ENCODE data around the gene TRAPPC3L. TPM values are rescaled to one million over a fixed set of nuclear protein-coding genes. Genes with fewer than 3 reads are reported as not detected.

The TRAPPC3L gene
- total and polyA plus RNA-seq, 2 of the 13 experiments (the other 11 are each of a cell fraction or from before 2014, with no cell fraction given) = not detected

DNA sequence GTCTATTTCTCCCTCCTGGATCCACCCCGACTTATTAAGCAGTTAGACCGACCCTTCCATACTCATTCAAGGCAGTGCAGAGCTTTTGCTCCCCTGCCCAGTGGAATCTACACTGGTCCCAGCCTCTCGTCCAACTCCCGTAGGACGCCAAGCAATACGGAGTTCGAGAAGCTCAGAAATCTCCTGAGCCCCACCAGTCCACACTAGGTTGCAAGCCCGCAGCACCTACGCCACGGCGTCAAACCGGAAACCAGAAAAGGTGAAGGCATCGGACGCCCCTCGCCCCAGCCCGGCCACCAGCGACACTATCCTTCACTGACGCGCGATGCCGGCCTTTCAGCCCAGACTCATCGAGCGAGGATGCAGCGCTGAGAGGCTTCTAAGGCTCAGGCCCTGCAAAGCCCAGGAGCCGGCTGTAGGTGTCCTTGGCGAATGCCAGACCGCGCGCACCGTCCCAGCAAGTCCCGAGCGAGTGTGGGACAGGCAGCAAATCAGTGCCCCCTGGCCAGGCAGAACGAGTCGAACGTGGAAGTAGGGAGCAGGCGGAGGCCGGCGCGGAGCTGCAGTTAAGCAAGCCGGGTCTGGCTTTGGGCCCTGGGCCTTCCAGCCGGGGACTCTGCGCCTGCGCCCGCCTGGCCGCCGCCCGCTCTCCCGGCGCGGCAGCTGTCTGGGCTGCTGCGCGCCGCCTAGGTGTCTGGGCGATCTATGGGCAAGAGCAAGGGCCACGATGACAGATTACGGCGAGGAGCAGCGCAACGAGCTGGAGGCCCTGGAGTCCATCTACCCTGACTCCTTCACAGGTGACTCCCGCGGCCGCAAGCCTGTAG lies 25.6 kb upstream of the TRAPPC3L start, which contains the start of gene RWDD1 (continued):
- TF ChIP-seq, protein P1, sequence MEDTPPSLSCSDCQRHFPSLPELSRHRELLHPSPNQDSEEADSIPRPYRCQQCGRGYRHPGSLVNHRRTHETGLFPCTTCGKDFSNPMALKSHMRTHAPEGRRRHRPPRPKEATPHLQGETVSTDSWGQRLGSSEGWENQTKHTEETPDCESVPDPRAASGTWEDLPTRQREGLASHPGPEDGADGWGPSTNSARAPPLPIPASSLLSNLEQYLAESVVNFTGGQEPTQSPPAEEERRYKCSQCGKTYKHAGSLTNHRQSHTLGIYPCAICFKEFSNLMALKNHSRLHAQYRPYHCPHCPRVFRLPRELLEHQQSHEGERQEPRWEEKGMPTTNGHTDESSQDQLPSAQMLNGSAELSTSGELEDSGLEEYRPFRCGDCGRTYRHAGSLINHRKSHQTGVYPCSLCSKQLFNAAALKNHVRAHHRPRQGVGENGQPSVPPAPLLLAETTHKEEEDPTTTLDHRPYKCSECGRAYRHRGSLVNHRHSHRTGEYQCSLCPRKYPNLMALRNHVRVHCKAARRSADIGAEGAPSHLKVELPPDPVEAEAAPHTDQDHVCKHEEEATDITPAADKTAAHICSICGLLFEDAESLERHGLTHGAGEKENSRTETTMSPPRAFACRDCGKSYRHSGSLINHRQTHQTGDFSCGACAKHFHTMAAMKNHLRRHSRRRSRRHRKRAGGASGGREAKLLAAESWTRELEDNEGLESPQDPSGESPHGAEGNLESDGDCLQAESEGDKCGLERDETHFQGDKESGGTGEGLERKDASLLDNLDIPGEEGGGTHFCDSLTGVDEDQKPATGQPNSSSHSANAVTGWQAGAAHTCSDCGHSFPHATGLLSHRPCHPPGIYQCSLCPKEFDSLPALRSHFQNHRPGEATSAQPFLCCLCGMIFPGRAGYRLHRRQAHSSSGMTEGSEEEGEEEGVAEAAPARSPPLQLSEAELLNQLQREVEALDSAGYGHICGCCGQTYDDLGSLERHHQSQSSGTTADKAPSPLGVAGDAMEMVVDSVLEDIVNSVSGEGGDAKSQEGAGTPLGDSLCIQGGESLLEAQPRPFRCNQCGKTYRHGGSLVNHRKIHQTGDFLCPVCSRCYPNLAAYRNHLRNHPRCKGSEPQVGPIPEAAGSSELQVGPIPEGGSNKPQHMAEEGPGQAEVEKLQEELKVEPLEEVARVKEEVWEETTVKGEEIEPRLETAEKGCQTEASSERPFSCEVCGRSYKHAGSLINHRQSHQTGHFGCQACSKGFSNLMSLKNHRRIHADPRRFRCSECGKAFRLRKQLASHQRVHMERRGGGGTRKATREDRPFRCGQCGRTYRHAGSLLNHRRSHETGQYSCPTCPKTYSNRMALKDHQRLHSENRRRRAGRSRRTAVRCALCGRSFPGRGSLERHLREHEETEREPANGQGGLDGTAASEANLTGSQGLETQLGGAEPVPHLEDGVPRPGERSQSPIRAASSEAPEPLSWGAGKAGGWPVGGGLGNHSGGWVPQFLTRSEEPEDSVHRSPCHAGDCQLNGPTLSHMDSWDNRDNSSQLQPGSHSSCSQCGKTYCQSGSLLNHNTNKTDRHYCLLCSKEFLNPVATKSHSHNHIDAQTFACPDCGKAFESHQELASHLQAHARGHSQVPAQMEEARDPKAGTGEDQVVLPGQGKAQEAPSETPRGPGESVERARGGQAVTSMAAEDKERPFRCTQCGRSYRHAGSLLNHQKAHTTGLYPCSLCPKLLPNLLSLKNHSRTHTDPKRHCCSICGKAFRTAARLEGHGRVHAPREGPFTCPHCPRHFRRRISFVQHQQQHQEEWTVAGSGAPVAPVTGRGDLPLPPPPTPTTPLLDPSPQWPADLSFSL (CRISPR knock-in tag; IDR thresholded peaks at IDR 0.05) = no peak
- TF ChIP-seq ZNF562 (CRISPR knock-in tag; IDR thresholded peaks at IDR 0.05; ENCODE audit: borderline replicate concordance) (no peak), MYNN (CRISPR knock-in tag; IDR thresholded peaks at IDR 0.05; ENCODE audit: low read depth) (0 out of 2 replicates have a peak, but pooled peaks have one; percentile 43), MXD4 (CRISPR knock-in tag; IDR thresholded peaks at IDR 0.05) (peak; percentile 95), ZNF510 (CRISPR knock-in tag; IDR thresholded peaks at IDR 0.05; ENCODE audit: low read depth) (peak; percentile 96; the same call in 1 of the 2 replicates), KDM5A (IDR thresholded peaks at IDR 0.05; ENCODE audit: borderline replicate concordance, low read length) (peak; percentile 76; the same call in 1 of the 2 replicates), EEA1 (CRISPR knock-in tag; IDR thresholded peaks at IDR 0.05; ENCODE audit: borderline replicate concordance) (peak; percentile 95), PHB2 (IDR thresholded peaks at IDR 0.05; ENCODE audit: partially characterized antibody) (no peak)
- TF ChIP-seq, protein P2, sequence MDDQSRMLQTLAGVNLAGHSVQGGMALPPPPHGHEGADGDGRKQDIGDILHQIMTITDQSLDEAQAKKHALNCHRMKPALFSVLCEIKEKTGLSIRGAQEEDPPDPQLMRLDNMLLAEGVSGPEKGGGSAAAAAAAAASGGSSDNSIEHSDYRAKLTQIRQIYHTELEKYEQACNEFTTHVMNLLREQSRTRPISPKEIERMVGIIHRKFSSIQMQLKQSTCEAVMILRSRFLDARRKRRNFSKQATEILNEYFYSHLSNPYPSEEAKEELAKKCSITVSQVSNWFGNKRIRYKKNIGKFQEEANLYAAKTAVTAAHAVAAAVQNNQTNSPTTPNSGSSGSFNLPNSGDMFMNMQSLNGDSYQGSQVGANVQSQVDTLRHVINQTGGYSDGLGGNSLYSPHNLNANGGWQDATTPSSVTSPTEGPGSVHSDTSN (CRISPR knock-in tag; IDR thresholded peaks at IDR 0.05; ENCODE audit: borderline replicate concordance) = peak; percentile 50; the same call in 1 of the 2 replicates
- TF ChIP-seq, protein P3, sequence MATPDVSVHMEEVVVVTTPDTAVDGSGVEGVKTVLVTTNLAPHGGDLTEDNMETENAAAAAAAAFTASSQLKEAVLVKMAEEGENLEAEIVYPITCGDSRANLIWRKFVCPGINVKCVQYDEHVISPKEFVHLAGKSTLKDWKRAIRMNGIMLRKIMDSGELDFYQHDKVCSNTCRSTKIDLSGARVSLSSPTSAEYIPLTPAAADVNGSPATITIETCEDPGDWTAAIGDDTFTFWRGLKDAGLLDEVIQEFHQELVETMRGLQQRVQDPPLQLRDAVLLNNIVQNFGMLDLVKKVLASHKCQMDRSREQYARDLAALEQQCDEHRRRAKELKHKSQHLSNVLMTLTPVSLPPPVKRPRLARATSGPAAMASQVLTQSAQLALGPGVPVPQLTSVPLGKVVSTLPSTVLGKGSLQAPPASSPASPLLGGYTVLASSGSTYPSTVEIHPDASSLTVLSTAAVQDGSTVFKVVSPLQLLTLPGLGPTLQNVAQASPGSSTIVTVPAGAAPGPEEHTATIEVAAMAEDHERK (CRISPR knock-in tag; IDR thresholded peaks at IDR 0.05; ENCODE audit: low read depth) = peak; percentile 57
- TF ChIP-seq, protein P4, sequence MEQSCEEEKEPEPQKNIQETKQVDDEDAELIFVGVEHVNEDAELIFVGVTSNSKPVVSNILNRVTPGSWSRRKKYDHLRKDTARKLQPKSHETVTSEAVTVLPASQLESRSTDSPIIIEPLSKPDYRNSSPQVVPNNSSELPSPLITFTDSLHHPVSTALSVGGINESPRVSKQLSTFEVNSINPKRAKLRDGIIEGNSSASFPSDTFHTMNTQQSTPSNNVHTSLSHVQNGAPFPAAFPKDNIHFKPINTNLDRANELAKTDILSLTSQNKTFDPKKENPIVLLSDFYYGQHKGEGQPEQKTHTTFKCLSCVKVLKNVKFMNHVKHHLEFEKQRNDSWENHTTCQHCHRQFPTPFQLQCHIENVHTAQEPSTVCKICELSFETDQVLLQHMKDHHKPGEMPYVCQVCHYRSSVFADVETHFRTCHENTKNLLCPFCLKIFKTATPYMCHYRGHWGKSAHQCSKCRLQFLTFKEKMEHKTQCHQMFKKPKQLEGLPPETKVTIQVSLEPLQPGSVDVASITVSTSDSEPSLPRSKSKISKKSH (CRISPR knock-in tag; IDR thresholded peaks at IDR 0.05; ENCODE audit: borderline replicate concordance) = peak; percentile 49
- TF ChIP-seq, protein P5, sequence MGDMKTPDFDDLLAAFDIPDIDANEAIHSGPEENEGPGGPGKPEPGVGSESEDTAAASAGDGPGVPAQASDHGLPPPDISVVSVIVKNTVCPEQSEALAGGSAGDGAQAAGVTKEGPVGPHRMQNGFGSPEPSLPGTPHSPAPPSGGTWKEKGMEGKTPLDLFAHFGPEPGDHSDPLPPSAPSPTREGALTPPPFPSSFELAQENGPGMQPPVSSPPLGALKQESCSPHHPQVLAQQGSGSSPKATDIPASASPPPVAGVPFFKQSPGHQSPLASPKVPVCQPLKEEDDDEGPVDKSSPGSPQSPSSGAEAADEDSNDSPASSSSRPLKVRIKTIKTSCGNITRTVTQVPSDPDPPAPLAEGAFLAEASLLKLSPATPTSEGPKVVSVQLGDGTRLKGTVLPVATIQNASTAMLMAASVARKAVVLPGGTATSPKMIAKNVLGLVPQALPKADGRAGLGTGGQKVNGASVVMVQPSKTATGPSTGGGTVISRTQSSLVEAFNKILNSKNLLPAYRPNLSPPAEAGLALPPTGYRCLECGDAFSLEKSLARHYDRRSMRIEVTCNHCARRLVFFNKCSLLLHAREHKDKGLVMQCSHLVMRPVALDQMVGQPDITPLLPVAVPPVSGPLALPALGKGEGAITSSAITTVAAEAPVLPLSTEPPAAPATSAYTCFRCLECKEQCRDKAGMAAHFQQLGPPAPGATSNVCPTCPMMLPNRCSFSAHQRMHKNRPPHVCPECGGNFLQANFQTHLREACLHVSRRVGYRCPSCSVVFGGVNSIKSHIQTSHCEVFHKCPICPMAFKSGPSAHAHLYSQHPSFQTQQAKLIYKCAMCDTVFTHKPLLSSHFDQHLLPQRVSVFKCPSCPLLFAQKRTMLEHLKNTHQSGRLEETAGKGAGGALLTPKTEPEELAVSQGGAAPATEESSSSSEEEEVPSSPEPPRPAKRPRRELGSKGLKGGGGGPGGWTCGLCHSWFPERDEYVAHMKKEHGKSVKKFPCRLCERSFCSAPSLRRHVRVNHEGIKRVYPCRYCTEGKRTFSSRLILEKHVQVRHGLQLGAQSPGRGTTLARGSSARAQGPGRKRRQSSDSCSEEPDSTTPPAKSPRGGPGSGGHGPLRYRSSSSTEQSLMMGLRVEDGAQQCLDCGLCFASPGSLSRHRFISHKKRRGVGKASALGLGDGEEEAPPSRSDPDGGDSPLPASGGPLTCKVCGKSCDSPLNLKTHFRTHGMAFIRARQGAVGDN (CRISPR knock-in tag; IDR thresholded peaks at IDR 0.05) = peak; percentile 98

Measured in HepG2 (cell line).